Mucosa of rectum (tissue), 2 donors: ENCODE results near the gene RBMX.
"Not testable (repeated sequence)": the region's sequence is repeated elsewhere in the genome, so short reads cannot be mapped to it uniquely, and the experiment has no call there.

Source experiments
- H3K27ac ChIP-seq, 2 donors: one replicate each; pipeline ENCODE4 v1.7.0; 2013; ENCODE audit warnings: inconsistent platforms in 2 of 2, low read depth in 2 of 2, low read length in 2 of 2
- H3K27me3 ChIP-seq, 2 donors: one replicate each; pipeline ENCODE4 v1.7.0; 2013; ENCODE audit warnings: low read length in 2 of 2; ENCODE audit not compliant: control insufficient read depth in 2 of 2, insufficient read depth in 2 of 2
- H3K36me3 ChIP-seq, 2 donors: one replicate each; pipeline ENCODE4 v1.7.0; 2013; ENCODE audit warnings: low read length in 2 of 2; ENCODE audit not compliant: control insufficient read depth in 2 of 2, insufficient read depth in 2 of 2
- H3K4me1 ChIP-seq, 2 donors: one replicate each; pipeline ENCODE4 v1.7.0; 2013; ENCODE audit warnings: low read length in 2 of 2, mild to moderate bottlenecking in 1 of 2; ENCODE audit not compliant: control insufficient read depth in 2 of 2, insufficient read depth in 2 of 2
- H3K4me3 ChIP-seq, 2 donors: one replicate each; pipeline ENCODE4 v1.7.0; 2013; ENCODE audit warnings: low read length in 2 of 2
- H3K9ac ChIP-seq, 2 donors: one replicate each; pipeline ENCODE4 v1.7.0; 2013; ENCODE audit warnings: low read length in 2 of 2, low read depth in 1 of 2, mild to moderate bottlenecking in 1 of 2
- H3K9me3 ChIP-seq, 2 donors: one replicate each; pipeline ENCODE4 v1.7.0; 2013; ENCODE audit warnings: low read length in 2 of 2; ENCODE audit not compliant: control insufficient read depth in 2 of 2
- donor health status: healthy.
- donor health status: Normal muscosa, but diverticular disease.

Gene RBMX

DNA sequence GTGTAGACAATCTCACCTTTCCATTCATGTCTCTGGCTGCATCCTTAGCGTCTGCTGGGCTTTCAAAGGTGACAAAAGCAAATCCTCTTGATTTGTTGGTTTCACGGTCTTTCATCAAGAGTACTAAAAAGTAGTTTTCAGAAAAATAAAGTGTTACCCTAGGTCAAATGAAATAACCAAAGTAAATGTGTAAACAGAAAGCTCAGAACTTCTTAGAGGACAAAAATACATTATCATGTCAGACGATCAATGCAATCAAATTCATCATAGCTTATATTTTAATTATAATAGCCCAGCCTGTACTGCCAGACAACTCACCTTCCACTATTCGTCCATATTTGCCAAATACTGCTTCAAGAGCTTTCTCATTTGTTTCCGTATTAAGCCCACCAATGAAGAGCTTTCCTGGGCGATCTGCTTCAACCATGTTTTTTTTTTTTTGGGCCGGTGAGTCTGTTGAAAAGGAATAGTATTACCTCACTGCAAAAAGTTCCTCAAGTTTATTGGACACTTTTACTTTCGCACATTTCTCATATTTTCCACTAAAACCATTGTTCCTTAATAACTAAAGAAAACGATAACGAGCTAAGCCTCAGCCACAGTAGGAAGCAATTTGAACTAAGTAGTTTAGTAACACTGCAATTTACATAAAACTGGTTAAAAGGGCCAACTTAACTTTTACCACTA lies 1.4 kb downstream of the RBMX start:
- peaks cover 9 to 16% of the 10 kb centered on the region in 2 donors for H3K36me3 ChIP-seq
- no peaks in the 10 kb centered on the region for H3K4me1 ChIP-seq
- H3K27me3 ChIP-seq, result no peaks in the 10 kb centered on the region
- peak overlapping the region; percentile 78 to 89 for H3K9ac ChIP-seq
- H3K27ac ChIP-seq, result peak overlapping the region; percentile 87 to 92
- peak overlapping the region; percentile 81 to 85 for H3K4me3 ChIP-seq
- H3K9me3 ChIP-seq, result no peaks in the 10 kb centered on the region

DNA sequence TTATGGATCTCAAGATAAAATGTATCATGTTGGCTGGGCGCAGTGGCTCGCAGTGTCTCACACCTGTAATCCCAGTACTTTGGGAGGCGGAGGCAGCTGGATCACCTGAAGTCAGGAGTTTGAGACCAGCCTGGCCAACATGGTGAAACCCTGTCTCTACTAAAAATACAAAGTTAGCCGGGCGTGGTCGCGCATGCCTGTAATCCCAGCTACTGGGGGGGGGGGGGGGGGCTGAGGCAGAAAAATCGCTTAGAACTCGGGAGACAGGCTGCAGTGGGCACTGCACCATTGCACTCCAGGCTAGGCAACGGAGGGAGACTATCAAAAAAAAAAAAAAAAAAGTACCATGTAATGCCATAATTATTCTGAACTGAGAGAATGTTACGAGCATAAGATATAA lies 2.1 kb downstream of the RBMX start:
- Histone ChIP-seq H3K9me3 (no peaks in the 10 kb centered on the region), H3K27ac (no peak overlapping the region), H3K36me3 (peaks cover 9 to 16% of the 10 kb centered on the region in 2 donors), H3K9ac (no peak overlapping the region), H3K4me1 (no peaks in the 10 kb centered on the region), H3K27me3 (no peaks in the 10 kb centered on the region), H3K4me3 (peak overlapping the region; percentile 81 to 85)

DNA sequence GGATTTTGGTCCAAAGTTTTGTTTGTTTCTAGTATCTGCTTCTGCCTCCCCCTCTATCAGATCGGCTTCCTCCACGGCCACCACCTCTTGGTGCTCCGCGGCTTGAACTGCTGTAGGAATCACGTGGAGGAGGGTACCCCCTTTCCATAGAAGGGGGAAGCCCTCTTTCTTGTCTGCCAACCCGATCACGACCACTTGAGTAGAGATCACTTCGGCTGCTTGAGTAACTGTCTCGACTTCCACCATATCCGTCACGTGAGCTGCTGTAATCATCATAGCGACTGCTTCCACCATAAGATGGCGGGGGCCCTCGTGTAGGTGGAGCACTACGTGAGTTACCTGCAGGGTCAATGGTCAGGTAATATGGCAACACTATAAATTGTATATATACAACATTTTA lies 6.4 kb downstream of the RBMX start:
- H3K27ac ChIP-seq, H3K4me1 ChIP-seq, H3K9ac ChIP-seq, H3K4me3 ChIP-seq, H3K9me3 ChIP-seq, H3K27me3 ChIP-seq: not testable (repeated sequence)
- H3K36me3 ChIP-seq, result peaks cover 17 to 25% of the 10 kb centered on the region in 2 donors

DNA sequence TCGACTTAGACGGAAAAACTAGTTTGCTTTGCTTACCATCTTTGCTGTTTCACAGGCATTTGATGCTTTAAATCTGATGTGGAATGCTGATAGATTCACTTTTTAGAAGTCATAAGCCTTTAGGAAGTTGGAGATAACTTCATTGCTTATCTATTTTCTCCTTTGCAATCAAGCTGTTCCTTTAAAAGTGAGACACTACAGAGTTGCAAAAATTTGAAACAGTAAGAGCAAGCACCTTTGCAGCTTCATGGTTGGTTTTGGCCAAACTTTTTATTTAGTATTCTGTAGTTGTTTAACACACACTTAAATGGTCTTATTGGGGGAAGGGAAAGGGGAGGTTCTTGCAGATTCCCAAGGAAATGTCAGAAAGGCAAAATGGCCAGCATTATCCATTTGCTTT lies 7.3 kb downstream of the RBMX start:
- H3K4me3 ChIP-seq, H3K9me3 ChIP-seq, H3K27ac ChIP-seq, H3K9ac ChIP-seq, H3K4me1 ChIP-seq, H3K27me3 ChIP-seq: not testable (repeated sequence)
- H3K36me3 ChIP-seq, result peaks cover 15 to 31% of the 10 kb centered on the region in 2 donors

DNA sequence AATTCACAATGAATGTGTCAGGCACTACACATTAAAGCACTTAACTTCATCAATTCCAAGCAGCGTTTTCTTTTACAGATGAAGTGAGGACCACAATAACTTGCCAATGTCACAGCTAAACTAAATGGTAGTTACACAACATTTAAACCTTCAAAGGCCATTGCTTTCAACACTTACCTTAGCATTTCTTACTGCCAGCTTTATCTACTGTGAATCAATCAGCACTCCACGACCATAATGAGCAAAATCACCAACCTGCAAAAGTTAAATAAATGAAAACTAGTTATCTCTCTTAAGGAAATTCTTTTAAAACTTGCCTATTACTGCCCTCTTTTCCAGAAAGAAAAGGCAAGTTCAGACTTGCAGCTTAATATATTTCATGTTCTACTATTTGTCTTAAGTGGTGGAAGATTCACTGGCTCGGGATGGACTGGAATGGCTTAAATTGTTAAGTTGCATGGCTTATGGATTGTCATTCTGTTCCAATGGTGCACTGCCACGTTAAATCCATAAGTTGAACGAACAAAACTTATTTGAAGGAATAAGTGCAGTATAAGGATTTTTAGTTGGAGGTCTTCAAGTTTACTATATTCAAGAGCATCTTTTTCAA lies 8.3 kb downstream of the RBMX start:
- no peaks in the 10 kb centered on the region for H3K4me1 ChIP-seq
- peaks cover 7 to 30% of the 10 kb centered on the region in 2 donors for H3K36me3 ChIP-seq
- no peak overlapping the region for H3K27ac ChIP-seq
- H3K4me3 ChIP-seq, result no peak overlapping the region
- no peak overlapping the region for H3K9ac ChIP-seq
- H3K27me3 ChIP-seq, result no peaks in the 10 kb centered on the region
- H3K9me3 ChIP-seq, result no peaks in the 10 kb centered on the region

DNA sequence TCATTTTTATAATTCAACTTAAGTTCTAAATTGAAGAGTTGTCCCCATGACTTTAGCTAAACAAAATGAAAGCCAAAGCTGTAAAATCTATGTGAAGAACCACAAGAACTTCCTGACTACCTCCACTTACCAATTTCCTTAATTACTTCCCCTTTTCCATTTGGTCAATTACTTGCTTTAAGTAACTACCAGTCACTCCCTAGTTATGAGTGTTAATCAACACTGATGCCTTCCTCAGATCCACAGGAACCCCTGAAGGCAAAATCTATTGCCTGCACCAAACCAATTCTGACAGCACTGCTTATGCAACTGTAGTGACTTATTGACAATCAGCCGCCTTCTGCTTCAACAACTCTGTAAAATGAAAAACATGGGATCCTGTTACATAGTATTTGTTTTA lies 10.5 kb downstream of the RBMX start:
- H3K36me3 ChIP-seq, result peaks cover 7 to 21% of the 10 kb centered on the region in 2 donors
- H3K4me3 ChIP-seq, result no peak overlapping the region
- no peaks in the 10 kb centered on the region for H3K27me3 ChIP-seq
- no peak overlapping the region for H3K27ac ChIP-seq
- H3K9me3 ChIP-seq, result no peaks in the 10 kb centered on the region
- no peak overlapping the region for H3K9ac ChIP-seq
- H3K4me1 ChIP-seq, result no peaks in the 10 kb centered on the region

DNA sequence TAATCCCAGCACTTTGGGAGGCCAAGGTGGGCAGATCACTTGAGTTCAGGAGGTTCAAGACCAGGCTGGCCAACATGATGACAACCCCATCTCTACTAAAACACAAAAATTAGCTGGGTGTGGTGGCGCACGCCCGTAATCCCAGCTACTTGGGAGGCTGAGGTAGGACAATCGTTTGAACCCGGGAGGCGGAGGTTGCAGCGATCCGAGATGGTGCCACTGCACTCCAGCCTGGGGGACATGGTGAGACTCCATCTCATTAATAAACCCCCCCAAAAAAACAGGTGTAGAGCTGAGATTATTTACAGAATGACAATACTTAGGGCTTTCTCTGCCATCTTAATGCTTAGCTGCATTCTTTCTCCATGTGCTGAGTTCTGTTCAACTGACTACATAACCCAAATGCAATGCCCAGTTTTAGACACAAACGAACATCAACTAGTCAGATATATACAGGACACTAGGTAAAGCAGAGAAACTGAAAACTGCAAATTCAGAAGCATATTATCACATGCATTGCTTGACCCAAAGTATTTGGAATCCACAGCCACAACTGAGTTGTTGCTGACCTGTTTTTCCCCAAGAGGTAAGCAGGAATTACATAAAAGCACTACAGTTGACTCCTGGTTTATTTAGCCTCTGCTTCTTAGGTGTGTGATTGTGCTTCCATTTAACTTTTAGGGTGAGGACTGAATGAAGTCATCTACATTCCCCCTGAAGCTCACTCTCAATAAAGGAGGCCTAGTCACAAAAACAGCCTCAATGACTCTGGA lies 12.1 kb downstream of the RBMX start:
- no peak overlapping the region for H3K27ac ChIP-seq
- H3K36me3 ChIP-seq, result peaks cover 7 to 23% of the 10 kb centered on the region in 2 donors
- no peak overlapping the region for H3K9ac ChIP-seq

DNA sequence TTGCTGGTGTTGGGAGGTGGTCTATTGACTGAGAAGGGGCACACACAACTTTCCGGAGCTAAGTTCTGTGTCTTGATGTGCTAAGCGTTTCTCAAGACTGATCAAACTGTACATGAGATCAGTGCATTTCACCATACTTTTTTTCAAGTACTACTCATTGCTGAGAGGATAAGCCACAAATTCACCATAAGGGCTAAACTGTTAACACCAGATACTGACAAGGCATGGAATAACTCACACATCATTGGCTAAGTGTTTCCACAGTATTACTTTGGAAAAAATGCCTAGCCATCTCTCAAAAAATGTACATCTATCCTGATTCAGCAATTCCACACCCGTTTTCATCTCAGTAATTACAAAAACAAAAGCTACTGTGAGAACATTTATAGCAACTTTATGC lies 13.0 kb downstream of the RBMX start:
- peaks cover 7 to 25% of the 10 kb centered on the region in 2 donors for H3K36me3 ChIP-seq
- no peak overlapping the region for H3K9ac ChIP-seq

More for the DNA sequence above, 12.1 kb downstream of the RBMX start:
- H3K9me3 ChIP-seq, result no peaks in the 10 kb centered on the region
- no peaks in the 10 kb centered on the region for H3K4me1 ChIP-seq
- no peak overlapping the region for H3K4me3 ChIP-seq
- H3K27me3 ChIP-seq, result no peaks in the 10 kb centered on the region

DNA sequence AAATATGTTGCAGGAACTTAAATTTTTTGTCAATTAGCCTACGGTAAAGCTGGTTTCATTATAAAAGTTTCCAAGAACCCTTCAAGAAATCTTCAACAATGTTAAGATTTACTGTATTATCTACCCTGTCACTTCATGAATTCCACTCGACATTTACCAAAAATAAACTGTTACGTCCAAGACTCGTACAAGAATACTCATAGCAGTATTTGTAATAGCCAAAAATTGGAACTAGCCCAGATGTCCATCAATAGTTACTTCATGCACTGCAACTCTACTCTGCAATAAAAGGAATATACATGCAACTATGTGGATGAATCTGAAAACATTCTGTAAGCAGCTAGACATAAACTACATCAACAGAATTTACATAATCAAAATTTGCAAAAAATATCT lies 13.4 kb downstream of the RBMX start:
- H3K4me3 ChIP-seq, result no peak overlapping the region
- H3K9me3 ChIP-seq, result no peaks in the 10 kb centered on the region
- no peaks in the 10 kb centered on the region for H3K27me3 ChIP-seq
- H3K9ac ChIP-seq, result no peak overlapping the region
- no peaks in the 10 kb centered on the region for H3K4me1 ChIP-seq
- H3K36me3 ChIP-seq, result peaks cover 7 to 25% of the 10 kb centered on the region in 2 donors
- no peak overlapping the region for H3K27ac ChIP-seq

More for the DNA sequence above, 13.0 kb downstream of the RBMX start:
- Histone ChIP-seq H3K4me1 (no peaks in the 10 kb centered on the region), H3K4me3 (no peak overlapping the region), H3K27me3 (no peaks in the 10 kb centered on the region), H3K27ac (no peak overlapping the region), H3K9me3 (no peaks in the 10 kb centered on the region)
